PC-9 (cell line): ENCODE measurements around the gene HTT. TPM values are rescaled to one million over a fixed set of nuclear protein-coding genes. Genes with fewer than 3 reads are reported as not detected.

Source experiments
- BruUV-seq: library from RNA; stranded (reverse); fragments of 400-500 nt; replicated peaks from 2 replicates; lab custom pipeline; 2021; lab: Mats Ljungman, UMichigan
- CTCF ChIA-PET: fragments of 300-600 bp; sonication (Branson Sonifier 250); formaldehyde crosslinking; loops from one replicate; lab custom pipeline; 2022; ENCODE audit warnings: antibody characterized with exemption; lab: Charles Lee
- POLR2A ChIA-PET: fragments of 300-600 bp; sonication (Branson Sonifier 250); formaldehyde crosslinking; loops from one replicate; lab custom pipeline; 2022; ENCODE audit warnings: antibody characterized with exemption; ENCODE audit not compliant: unreplicated experiment; lab: Charles Lee
- DNase-seq, 2 experiments: peaks; one replicate each; pipeline versions ENCODE4 v3.0.0 to v3.0.0-alpha.2; 2015 to 2022; ENCODE audit warnings: mixed read lengths in 1 of 2
- H2AFZ ChIP-seq: fragments of 200-600 bp; sonication (generic); 2 replicates; pipeline ENCODE4 v1.8.1; 2017; ENCODE audit warnings: antibody characterized with exemption
- H3F3A ChIP-seq: fragments of 200-600 bp; sonication (generic); 2 replicates; pipeline ENCODE4 v1.8.1; 2017; ENCODE audit warnings: antibody characterized with exemption, mild to moderate bottlenecking, low read depth; ENCODE audit not compliant: insufficient read depth
- H3K27ac ChIP-seq: fragments of 200-600 bp; sonication (generic); 2 replicates; pipeline ENCODE4 v1.6.1; 2016; ENCODE audit warnings: mixed run types
- H3K27me3 ChIP-seq: fragments of 200-600 bp; sonication (generic); 2 replicates; pipeline ENCODE4 v1.6.1; 2016; ENCODE audit warnings: low read depth, mixed run types; ENCODE audit not compliant: insufficient read depth
- H3K36me3 ChIP-seq: fragments of 200-600 bp; sonication (generic); 2 replicates; pipeline ENCODE4 v1.6.1; 2016; ENCODE audit warnings: low read depth, mixed run types
- H3K4me1 ChIP-seq: fragments of 200-600 bp; sonication (generic); replicated peaks from 2 replicates; pipeline ENCODE4 v1.6.1; 2016; ENCODE audit warnings: mixed run types; ENCODE audit not compliant: insufficient read depth
- H3K4me2 ChIP-seq: fragments of 200-600 bp; sonication (generic); 2 replicates; pipeline ENCODE4 v1.6.1; 2017; ENCODE audit warnings: mixed run types
- H3K4me3 ChIP-seq: fragments of 200-600 bp; sonication (generic); 2 replicates; pipeline ENCODE4 v1.6.1; 2016; ENCODE audit warnings: mixed run types
- H3K79me2 ChIP-seq: fragments of 200-600 bp; sonication (generic); 2 replicates; pipeline ENCODE4 v1.6.1; 2017; ENCODE audit warnings: low read depth, mixed run types
- H3K9me2 ChIP-seq: fragments of 200-600 bp; sonication (generic); 2 replicates; pipeline ENCODE4 v1.8.1; 2017; ENCODE audit warnings: mild to moderate bottlenecking; ENCODE audit not compliant: insufficient read depth
- H3K9me3 ChIP-seq: fragments of 200-600 bp; sonication (generic); 2 replicates; pipeline ENCODE4 v1.8.1; 2016; ENCODE audit warnings: low read depth; ENCODE audit not compliant: insufficient read depth
- H4K20me1 ChIP-seq: fragments of 200-600 bp; sonication (generic); 2 replicates; pipeline ENCODE4 v1.8.1; 2017; ENCODE audit not compliant: insufficient read depth
- EZH2 ChIP-seq: fragments of 200-600 bp; sonication (generic); IDR thresholded peaks from 2 replicates; pipeline ENCODE4 v1.8.0; 2017; ENCODE audit warnings: antibody characterized with exemption, low read depth
- intact Hi-C: fragments of 100-400 bp; cut with micrococcal nuclease; formaldehyde crosslinking; loops from one replicate; pipeline ENCODE4 v1.10.0; 2022; ENCODE audit not compliant: unreplicated experiment
- total RNA-seq: library from RNA; stranded (reverse); gene quantifications from 2 replicates; pipeline ENCODE4 v1.2.3, GENCODE V29; 2021
- TF ChIP-seq, protein P1 (sequence below): fragments of 200-600 bp; sonication (generic); conservative IDR thresholded peaks from 2 replicates; pipeline ENCODE4 v1.6.1; 2017; ENCODE audit warnings: mixed run types, antibody characterized with exemption, mild to moderate bottlenecking, moderate library complexity

The HTT gene
- total RNA-seq, 1 experiment from 2014 or later: 81.7 TPM

DNA sequence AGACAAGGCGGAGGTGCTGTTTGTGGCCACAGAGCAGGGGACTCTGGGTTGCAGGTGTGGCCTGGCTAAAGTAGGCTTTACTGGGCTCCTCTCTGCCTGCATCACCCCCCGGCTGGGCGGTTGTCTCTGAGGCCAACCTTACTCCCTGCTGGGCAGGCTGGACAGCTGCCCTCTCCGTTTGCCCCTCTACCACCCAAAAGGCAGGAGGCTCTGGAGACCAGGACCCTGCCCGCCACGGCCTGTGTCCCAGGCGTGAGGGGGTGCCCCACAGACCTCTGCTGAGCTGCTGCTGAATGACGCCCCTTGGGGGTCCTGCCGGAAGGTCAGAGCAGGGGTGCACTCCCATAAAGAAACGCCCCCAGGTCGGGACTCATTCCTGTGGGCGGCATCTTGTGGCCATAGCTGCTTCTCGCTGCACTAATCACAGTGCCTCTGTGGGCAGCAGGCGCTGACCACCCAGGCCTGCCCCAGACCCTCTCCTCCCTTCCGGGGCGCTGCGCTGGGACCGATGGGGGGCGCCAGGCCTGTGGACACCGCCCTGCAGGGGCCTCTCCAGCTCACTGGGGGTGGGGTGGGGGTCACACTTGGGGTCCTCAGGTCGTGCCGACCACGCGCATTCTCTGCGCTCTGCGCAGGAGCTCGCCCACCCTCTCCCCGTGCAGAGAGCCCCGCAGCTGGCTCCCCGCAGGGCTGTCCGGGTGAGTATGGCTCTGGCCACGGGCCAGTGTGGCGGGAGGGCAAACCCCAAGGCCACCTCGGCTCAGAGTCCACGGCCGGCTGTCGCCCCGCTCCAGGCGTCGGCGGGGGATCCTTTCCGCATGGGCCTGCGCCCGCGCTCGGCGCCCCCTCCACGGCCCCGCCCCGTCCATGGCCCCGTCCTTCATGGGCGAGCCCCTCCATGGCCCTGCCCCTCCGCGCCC lies 1.1 kb upstream of the HTT start:
- TF ChIP-seq EZH2: no peak
- TF ChIP-seq, protein P1, sequence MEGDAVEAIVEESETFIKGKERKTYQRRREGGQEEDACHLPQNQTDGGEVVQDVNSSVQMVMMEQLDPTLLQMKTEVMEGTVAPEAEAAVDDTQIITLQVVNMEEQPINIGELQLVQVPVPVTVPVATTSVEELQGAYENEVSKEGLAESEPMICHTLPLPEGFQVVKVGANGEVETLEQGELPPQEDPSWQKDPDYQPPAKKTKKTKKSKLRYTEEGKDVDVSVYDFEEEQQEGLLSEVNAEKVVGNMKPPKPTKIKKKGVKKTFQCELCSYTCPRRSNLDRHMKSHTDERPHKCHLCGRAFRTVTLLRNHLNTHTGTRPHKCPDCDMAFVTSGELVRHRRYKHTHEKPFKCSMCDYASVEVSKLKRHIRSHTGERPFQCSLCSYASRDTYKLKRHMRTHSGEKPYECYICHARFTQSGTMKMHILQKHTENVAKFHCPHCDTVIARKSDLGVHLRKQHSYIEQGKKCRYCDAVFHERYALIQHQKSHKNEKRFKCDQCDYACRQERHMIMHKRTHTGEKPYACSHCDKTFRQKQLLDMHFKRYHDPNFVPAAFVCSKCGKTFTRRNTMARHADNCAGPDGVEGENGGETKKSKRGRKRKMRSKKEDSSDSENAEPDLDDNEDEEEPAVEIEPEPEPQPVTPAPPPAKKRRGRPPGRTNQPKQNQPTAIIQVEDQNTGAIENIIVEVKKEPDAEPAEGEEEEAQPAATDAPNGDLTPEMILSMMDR: no peak
- no peaks in the 10 kb centered on the region for H3K27me3 ChIP-seq
- H3K4me2 ChIP-seq: peak overlapping the region; percentile 76
- no peaks in the 10 kb centered on the region; the same call in 1 of the 2 replicates for H4K20me1 ChIP-seq
- H3K9me3 ChIP-seq: no peaks in the 10 kb centered on the region
- POLR2A ChIA-PET: interaction anchor here (0.5 to 0.7 kb wide), 3 partner anchors 40 to 689 kb away, joined by 5 to 7 read pairs (median 6); partner anchors contain the start of genes GRK4 and NOP14
- peak overlapping the region; percentile 59 for H3K4me3 ChIP-seq
- no peak overlapping the region for H3K27ac ChIP-seq
- peak overlapping the region; percentile 77; the same call in 1 of the 2 replicates for H2AFZ ChIP-seq
- intact Hi-C loops: loop anchor here (1.0 to 5.0 kb wide), 2 partner anchors 12 to 884 kb away; no protein-coding TSS in a partner anchor
- no peaks in the 10 kb centered on the region for H3K9me2 ChIP-seq
- no peaks in the 10 kb centered on the region for H3F3A ChIP-seq
- peaks cover 9% of the 10 kb centered on the region for H3K4me1 ChIP-seq
- H3K79me2 ChIP-seq: peaks cover 31% of the 10 kb centered on the region
- CTCF ChIA-PET: no interaction called here
- BruUV-seq: TSS peak; percentile 19
- DNase-seq: no peak
- H3K36me3 ChIP-seq: no peaks in the 10 kb centered on the region

DNA sequence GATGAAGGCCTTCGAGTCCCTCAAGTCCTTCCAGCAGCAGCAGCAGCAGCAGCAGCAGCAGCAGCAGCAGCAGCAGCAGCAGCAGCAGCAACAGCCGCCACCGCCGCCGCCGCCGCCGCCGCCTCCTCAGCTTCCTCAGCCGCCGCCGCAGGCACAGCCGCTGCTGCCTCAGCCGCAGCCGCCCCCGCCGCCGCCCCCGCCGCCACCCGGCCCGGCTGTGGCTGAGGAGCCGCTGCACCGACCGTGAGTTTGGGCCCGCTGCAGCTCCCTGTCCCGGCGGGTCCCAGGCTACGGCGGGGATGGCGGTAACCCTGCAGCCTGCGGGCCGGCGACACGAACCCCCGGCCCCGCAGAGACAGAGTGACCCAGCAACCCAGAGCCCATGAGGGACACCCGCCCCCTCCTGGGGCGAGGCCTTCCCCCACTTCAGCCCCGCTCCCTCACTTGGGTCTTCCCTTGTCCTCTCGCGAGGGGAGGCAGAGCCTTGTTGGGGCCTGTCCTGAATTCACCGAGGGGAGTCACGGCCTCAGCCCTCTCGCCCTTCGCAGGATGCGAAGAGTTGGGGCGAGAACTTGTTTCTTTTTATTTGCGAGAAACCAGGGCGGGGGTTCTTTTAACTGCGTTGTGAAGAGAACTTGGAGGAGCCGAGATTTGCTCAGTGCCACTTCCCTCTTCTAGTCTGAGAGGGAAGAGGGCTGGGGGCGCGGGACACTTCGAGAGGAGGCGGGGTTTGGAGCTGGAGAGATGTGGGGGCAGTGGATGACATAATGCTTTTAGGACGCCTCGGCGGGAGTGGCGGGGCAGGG lies 568 bp downstream of the HTT start:
- Histone ChIP-seq H3K4me2 (peak overlapping the region; percentile 90), H4K20me1 (no peaks in the 10 kb centered on the region; the same call in 1 of the 2 replicates), H3K27me3 (no peaks in the 10 kb centered on the region), H3K4me1 (peaks cover 9% of the 10 kb centered on the region), H3K36me3 (no peaks in the 10 kb centered on the region), H3K9me2 (no peaks in the 10 kb centered on the region), H3K79me2 (peaks cover 41% of the 10 kb centered on the region), H2AFZ (peak overlapping the region; percentile 94), H3F3A (no peaks in the 10 kb centered on the region), H3K4me3 (peak overlapping the region; percentile 87), H3K9me3 (no peaks in the 10 kb centered on the region), H3K27ac (peak overlapping the region; percentile 63)
- no peak for TF ChIP-seq EZH2
- TF ChIP-seq, protein P1: no peak
- peak; percentile 53 to 61 for DNase-seq
- CTCF ChIA-PET: no interaction called here
- TSS peak; percentile 96 for BruUV-seq
- intact Hi-C loops: loop anchor here (1.0 to 5.0 kb wide), 2 partner anchors 10 to 882 kb away; no protein-coding TSS in a partner anchor
- POLR2A ChIA-PET: interaction anchor here (0.6 kb wide), 1 partner anchor 308 kb away, joined by 16 read pairs; no protein-coding TSS in a partner anchor

DNA sequence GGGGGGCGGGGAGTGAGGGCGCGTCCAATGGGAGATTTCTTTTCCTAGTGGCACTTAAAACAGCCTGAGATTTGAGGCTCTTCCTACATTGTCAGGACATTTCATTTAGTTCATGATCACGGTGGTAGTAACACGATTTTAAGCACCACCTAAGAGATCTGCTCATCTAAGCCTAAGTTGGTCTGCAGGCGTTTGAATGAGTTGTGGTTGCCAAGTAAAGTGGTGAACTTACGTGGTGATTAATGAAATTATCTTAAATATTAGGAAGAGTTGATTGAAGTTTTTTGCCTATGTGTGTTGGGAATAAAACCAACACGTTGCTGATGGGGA lies 1.1 kb downstream of the HTT start:
- no TSS peak for BruUV-seq
- ChIA-PET POLR2A (no interaction called here), CTCF (no interaction called here)
- peak overlapping the region; percentile 87 for H3K4me3 ChIP-seq
- H3K27ac ChIP-seq: no peak overlapping the region
- no peak for TF ChIP-seq EZH2
- TF ChIP-seq, protein P1: no peak
- H3K4me1 ChIP-seq: peaks cover 9% of the 10 kb centered on the region
- H3F3A ChIP-seq: no peaks in the 10 kb centered on the region
- H3K36me3 ChIP-seq: no peaks in the 10 kb centered on the region
- peaks cover 47% of the 10 kb centered on the region for H3K79me2 ChIP-seq
- no peaks in the 10 kb centered on the region; the same call in 1 of the 2 replicates for H4K20me1 ChIP-seq
- H3K27me3 ChIP-seq: no peaks in the 10 kb centered on the region
- no peaks in the 10 kb centered on the region for H3K9me2 ChIP-seq
- no peaks in the 10 kb centered on the region for H3K9me3 ChIP-seq
- H3K4me2 ChIP-seq: peak overlapping the region; percentile 90
- peak overlapping the region; percentile 94; the same call in 1 of the 2 replicates for H2AFZ ChIP-seq
- intact Hi-C loops: no loop called here
- no peak for DNase-seq
